Measurements from ENCODE around the gene C11orf58.

C11orf58 gene
- total RNA-seq = 140 to 174 (median 152) reads per million in 4 donors

- DNase-seq = peak; percentile 85 to 95 (median 92)
Measured at GRCh38 chr11:16738193-16738946, at the start of gene C11orf58. Gene C11orf58 (plus strand): TSS chr11:16738647. CDS start chr11:16738779, 132 bp downstream.

- no peak for DNase-seq
Measured at GRCh38 chr11:16690086-16690485, 48.4 kb upstream of the C11orf58 start.

GRCh38 chr11:16703795-16704194 lies 34.7 kb upstream of the C11orf58 start:
- DNase-seq = no peak

DNA sequence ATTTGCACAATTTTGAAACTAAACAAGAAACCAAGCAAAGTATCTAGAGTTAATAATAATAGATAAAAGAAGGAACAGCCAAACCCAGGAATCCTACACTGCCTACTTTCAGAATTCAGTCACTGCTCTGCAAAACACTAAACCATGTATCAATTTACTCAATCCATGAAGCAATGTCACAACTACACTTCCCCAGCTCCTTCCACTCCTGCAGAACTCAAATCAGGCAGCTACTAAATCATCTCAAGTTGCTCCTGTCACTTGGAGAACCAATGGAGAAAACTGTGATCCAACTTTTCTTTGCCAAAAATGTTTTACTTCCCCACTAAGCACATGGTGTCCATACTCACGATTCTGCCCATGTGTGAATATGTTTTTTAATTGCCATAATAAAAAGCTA lies 24.9 kb upstream of the C11orf58 start:
- no peak for DNase-seq

DNA sequence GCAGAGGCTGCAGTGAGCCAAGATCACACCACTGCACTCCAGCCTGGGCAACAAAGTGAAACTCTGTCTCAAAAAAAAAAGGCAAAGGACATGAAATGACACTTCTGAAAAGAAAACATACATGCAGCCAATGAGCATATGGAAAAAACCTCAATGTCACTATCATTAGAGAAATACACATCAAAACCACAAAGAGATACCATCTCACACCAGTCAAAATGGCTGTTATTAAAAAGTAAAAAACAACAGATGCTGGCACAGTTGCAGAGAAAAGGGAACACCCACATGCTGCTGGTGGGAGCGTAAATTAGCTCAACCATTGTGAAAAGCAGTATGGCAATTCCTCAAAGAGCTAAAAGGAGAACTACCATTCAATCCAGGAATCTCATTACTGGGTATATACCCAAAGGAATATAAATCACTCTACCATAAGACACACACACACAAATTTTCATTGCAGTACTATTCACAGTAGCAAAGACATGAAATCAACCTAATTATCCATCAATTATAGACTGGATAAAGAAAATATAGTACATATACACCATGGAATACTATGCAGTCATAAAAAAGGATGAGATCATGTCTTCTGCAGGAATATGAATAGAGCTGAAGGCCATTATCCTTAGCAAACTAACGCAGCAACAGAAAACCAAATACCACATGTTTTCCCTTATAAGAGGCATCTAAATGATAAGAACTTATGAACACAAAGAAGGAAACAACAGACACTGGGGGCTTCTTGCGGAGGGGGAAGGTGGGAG lies 15.7 kb upstream of the C11orf58 start:
- no peak for DNase-seq

- DNase-seq = no peak
Measured at GRCh38 chr11:16727806-16728205, 10.6 kb upstream of the C11orf58 start.

DNA sequence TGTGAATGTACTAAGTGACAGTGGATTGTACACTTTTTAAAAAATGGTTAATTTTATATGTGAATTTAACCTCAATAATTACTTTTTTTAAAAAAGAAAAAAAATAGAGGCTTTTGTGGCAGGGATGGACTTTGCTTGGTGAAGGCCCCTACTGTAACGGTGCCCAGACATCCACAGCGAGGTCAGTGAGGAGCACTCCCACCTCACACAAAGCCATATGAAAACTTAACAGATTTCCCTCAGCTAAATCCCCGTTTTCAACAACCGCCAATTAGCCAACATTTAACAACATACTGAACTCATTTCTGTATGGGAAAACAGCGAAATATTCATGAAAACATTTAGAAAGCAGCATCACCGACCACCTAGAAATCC lies 642 bp upstream of the C11orf58 start:
- no peak for DNase-seq

DNA sequence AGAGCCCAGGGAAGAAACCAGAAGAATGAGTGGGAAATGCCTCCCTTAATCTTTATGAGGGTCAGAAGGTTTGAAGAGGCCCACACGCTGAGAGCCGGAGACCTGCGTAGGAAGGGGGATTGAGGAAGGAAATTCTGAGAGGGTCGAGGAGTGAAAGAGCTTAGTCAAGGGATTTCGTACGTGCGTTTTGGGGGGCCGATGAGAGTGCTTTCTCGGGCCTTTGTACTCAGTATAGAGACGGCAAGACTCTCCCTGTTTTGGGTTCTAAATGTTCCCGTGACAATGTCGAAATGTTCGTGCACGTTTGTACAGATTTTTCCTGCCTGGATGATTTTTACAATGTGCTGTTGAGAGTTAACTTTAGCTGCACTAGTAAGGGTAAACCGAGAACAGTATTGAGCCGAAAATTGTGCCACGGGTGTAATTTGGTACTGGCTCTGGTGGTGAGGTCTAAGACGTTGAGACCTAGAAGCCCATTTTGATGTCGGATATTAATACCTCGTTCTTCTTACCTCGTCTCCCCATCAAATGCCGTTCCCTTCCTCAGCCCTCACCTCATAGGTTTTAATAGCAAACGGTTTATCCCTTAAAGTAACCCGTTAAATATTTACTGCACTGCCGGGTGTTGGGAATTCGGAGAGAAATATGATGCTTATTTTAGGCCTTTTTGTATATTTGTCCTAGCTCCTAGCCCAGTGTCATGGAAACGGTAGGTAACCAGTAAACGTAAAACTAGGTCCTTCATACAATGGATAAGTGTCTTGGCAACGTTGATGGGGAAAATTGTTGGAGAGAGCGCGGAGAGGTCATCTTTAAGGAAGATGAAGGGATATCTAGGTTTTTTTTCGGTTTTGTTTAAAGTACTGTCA lies 734 bp downstream of the C11orf58 start:
- DNase-seq = no peak

GRCh38 chr11:16741473-16741872 lies 3.0 kb downstream of the C11orf58 start:
- no peak for DNase-seq

GRCh38 chr11:16743478-16743877 lies 5.0 kb downstream of the C11orf58 start:
- no peak for DNase-seq

DNA sequence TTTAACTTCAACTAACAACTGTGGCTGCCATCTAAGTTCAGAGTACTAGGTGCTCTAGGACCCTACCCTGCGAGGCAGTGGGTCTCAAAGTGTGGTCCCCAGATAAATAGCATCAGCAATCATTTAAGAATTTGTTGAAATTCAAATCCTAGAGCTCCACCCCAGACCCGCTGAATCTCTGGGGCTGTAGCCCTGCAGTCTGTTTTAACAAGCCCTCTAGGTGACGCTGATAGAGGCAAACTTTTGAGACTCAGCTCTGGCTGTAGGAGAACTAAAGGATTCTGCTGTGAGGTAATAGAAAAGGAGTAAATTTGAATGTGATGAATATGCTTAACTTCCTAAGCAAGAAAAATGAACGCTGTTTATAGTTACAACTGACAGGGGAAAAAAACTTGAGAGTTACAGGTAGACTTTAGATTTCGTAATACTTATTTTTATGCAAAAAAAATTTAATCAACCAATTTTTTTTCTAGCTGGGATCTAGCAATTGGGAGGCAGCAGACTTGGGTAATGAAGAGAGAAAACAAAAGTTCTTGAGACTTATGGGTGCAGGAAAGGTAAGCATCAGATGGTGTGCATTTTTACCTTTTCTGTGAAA lies 5.8 kb downstream of the C11orf58 start:
- no peak for DNase-seq

- DNase-seq = no peak
Measured at GRCh38 chr11:16745950-16746605, 7.6 kb downstream of the C11orf58 start.

- DNase-seq = no peak
Measured at GRCh38 chr11:16749092-16749491, 10.6 kb downstream of the C11orf58 start.

- DNase-seq = peak in 1 of 5 donors; percentile 74
Measured at GRCh38 chr11:16749666-16750065, 11.2 kb downstream of the C11orf58 start.

DNA sequence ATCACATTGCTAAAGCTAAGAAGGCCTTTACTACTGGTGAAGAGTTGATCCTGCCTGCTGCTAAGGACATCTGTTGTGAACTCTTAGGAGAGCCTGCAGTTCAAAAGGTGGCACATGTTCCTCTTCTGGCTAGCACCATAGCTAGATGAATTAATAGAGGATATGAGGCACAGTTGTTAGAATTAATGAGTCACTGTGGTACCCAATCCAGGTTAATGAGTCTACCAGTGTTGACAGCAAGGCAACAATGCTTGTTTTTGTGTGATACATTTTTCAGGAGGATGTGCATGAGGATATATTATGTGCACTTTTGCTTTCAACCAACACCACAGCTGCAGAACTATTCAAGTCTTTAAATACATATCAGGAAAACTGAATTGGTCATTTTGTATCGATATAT lies 12.0 kb downstream of the C11orf58 start:
- DNase-seq = no peak

DNA sequence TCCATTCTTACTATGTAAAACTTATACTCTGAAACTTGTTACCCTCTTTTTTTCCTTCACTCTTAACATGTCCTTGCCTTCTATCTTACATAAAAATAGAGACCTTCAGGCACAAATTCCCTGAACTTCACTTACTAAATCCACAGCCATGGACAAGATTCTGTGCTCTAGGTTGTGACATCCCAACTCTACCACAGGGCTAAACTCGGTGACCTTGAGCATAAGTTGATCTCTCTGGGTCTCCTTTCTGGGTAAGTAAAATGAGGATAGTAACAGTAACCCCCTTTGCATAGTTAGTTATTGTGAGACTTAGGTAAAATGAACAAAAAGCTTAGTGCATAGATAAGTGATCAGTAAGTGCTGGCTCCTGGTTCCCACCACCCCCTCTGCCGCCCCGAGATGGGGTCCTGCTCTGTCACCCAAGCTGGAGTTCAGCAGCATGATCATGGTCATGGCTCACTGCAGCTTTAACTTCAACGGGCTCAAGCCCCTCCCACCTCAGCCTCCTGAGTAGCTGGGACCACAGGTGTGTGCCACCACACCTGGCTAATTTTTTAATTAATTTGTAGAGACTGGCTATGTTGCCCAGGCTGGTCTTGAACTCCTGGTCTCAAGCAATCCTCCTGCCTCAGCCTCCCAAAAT lies 20.1 kb downstream of the C11orf58 start:
- no peak for DNase-seq

- DNase-seq = no peak
Measured at GRCh38 chr11:16759857-16760508, 21.5 kb downstream of the C11orf58 start.

DNA sequence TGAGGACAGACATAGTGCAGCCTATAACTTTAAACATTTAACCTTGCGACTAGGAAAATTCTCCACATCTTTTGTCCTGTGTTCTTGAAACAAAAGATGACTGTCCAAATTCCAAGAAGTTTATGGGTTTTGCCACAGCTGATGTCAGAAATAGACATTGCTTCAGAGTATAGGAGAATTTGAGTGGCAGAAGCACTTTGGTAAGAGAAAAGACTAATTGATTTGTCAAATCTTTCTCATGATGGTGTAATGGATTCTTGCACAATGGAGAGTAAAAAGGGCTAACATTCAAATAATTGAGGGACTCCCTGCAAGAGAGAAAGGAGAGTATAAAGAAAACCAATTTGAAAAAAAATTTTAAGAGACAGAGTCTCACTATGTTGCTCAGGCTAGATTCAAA lies 25.3 kb downstream of the C11orf58 start:
- no peak for DNase-seq

DNA sequence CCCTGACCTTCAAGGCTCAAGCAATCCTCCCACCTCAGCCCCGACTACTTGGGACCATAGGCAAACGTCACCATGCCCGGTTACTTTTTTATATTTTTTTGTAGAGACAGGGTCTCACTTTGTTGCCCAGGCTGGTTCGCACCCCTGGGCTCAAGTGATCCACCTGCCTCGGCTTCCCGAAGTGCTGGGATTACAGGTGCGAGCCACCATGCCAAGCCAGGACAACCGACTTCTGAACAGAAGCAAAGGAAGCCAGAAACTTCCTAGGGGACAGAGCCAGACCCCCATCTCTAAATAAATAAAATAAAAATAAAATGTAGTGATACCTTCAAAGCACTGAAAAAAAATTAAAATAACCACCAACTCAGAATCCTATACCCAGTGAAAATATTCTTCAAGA lies 26.4 kb downstream of the C11orf58 start:
- DNase-seq = no peak

- DNase-seq = no peak
Measured at GRCh38 chr11:16767137-16767536, 28.7 kb downstream of the C11orf58 start.

- no peak for DNase-seq
Measured at GRCh38 chr11:16767957-16768356, 29.5 kb downstream of the C11orf58 start.

All from T-helper 1 cell (primary cell).